K562 (cell line): ENCODE results near the gene KCNMB1. TPM values are rescaled to one million over a fixed set of nuclear protein-coding genes. Genes with fewer than 3 reads are reported as not detected.

ENCODE experiments used
- ARID2 ChIP-seq: fragments of 450-650 bp; IDR thresholded peaks from 2 replicates; pipeline ENCODE4 v1.6.1; 2017; ENCODE audit warnings: antibody characterized with exemption, mild to moderate bottlenecking
- ATF4 ChIP-seq: fragments of 450-650 bp; formaldehyde crosslinking; IDR thresholded peaks from 2 replicates; pipeline ENCODE4 v1.4.0; 2022; ENCODE audit warnings: mild to moderate bottlenecking, moderate library complexity
- CREB5 ChIP-seq: fragments of 250-450 bp; sonication (Bioruptor Pico); IDR thresholded peaks from 2 replicates; pipeline ENCODE4 v1.5.0; 2020; ENCODE audit warnings: mild to moderate bottlenecking
- DIDO1 ChIP-seq: fragments of 450-650 bp; IDR thresholded peaks from 2 replicates; pipeline ENCODE4 v1.6.1; 2016; ENCODE audit warnings: low read depth, missing biosample characterization, missing genetic modification characterization
- HINFP ChIP-seq: fragments of 450-650 bp; conservative IDR thresholded peaks from 2 replicates; pipeline ENCODE4 v1.6.1; 2016; ENCODE audit warnings: missing genetic modification characterization, low read depth, mild to moderate bottlenecking, control low read depth, missing compliant biosample characterization
- MAFF ChIP-seq: IDR thresholded peaks from 2 replicates; pipeline ENCODE4 v1.6.1; 2012; ENCODE audit warnings: low read length, improper control_type of control experiment
- MAFG ChIP-seq: fragments of 450-650 bp; conservative IDR thresholded peaks from 2 replicates; pipeline ENCODE4 v1.6.1; 2016; ENCODE audit warnings: missing genetic modification characterization, missing compliant biosample characterization
- MAFK ChIP-seq: IDR thresholded peaks from 2 replicates; pipeline ENCODE4 v1.6.1; 2011; ENCODE audit warnings: low read length, improper control_type of control experiment
- RAD21 ChIP-seq, 2 experiments: fragments of 250-450 bp in 1 of 2; fragments of 450-650 bp in 1 of 2; sonication (Bioruptor Pico) in 1 of 2; formaldehyde crosslinking in 1 of 2; IDR thresholded peaks in 1 of 2; conservative IDR thresholded peaks in 1 of 2; 2 replicates each; pipeline versions ENCODE4 v1.4.0 to v1.8.0; 2020 to 2022; ENCODE audit warnings: mild to moderate bottlenecking in 2 of 2, moderate library complexity in 1 of 2
- SMAD3 ChIP-seq: fragments of 450-650 bp; formaldehyde crosslinking; conservative IDR thresholded peaks from 2 replicates; pipeline ENCODE4 v1.4.0; 2020; ENCODE audit warnings: mild to moderate bottlenecking
- TBL1XR1 ChIP-seq, 2 experiments: IDR thresholded peaks; 2 replicates each; pipeline ENCODE4 v1.6.1; 2012; ENCODE audit warnings: improper control_type of control experiment in 2 of 2, low read length in 2 of 2, mild to moderate bottlenecking in 1 of 2
- ZBTB40 ChIP-seq, 2 experiments: fragments of 450-650 bp in 1 of 2; sonication (generic) in 1 of 2; formaldehyde crosslinking in 1 of 2; IDR thresholded peaks; 2 replicates each; pipeline versions ENCODE4 v1.7.1 to v1.9.0; 2016 to 2022; ENCODE audit warnings: inconsistent platforms in 1 of 2, mild to moderate bottlenecking in 1 of 2, missing genetic modification reagents in 1 of 2
- ZNF24 ChIP-seq: fragments of 450-650 bp; IDR thresholded peaks from 2 replicates; pipeline ENCODE4 v1.6.1; 2016
- ZNF766 ChIP-seq: fragments of 200-800 bp; sonication (Bioruptor generic); conservative IDR thresholded peaks from 2 replicates; pipeline ENCODE4 v1.6.1; 2016; ENCODE audit warnings: missing genetic modification characterization, missing compliant biosample characterization
- polyA plus RNA-seq, 8 experiments: library from polyadenylated mRNA; depleted of rRNA in 4 of 8; stranded (reverse) in 5 of 8; unstranded in 3 of 8; fragments of >200 nt; fragmentation: Nextera tagmentation in 2 of 8; fragmentation: Illumina TruSeq in 1 of 8; extraction: Ambion mirVana in 2 of 8; extraction: Trizol in 1 of 8; gene quantifications; 2 replicates each; pipeline versions ENCODE4 v1.2.1 to v1.2.3, GENCODE V29; 2011 to 2014; ENCODE audit warnings: inconsistent platforms in 1 of 8, missing spikeins in 1 of 8
- total RNA-seq, 7 experiments: library from RNA; depleted of rRNA in 6 of 7; stranded (reverse); fragments of >200 nt in 6 of 7; fragmentation: Illumina TruSeq in 2 of 7; extraction: Trizol in 2 of 7; gene quantifications; 2 replicates each; pipeline versions ENCODE4 v1.2.1 to v1.2.3, GENCODE V29; 2011 to 2021; ENCODE audit warnings: low replicate concordance in 1 of 7

The KCNMB1 gene
- total and polyA plus RNA-seq, 9 of the 15 experiments (the other 6 are each of a cell fraction or from before 2014, with no cell fraction given): not detected

GRCh38 chr5:170338933-170339779 lies 50.0 kb downstream of the KCNMB1 start (continued):
- TF ChIP-seq SMAD3 (CRISPR knock-in tag): no peak
- no peak for TF ChIP-seq CREB5 (CRISPR knock-in tag)
- TF ChIP-seq MAFG (tag): peak; percentile 82
- TF ChIP-seq DIDO1 (tag): no peak
- peak; percentile 91 for TF ChIP-seq MAFF
- TF ChIP-seq HINFP: no peak
- TF ChIP-seq MAFK: peak; percentile 92
- no peak for TF ChIP-seq ZNF24
- no peak for TF ChIP-seq ZBTB40 (IDR thresholded peaks at IDR 0.05)
- no peak for TF ChIP-seq ZBTB40 (CRISPR knock-in tag; IDR thresholded peaks at IDR 0.05)
- no peak for TF ChIP-seq ATF4 (CRISPR knock-in tag)
- peak; percentile 98 to 100 for TF ChIP-seq RAD21 (CRISPR knock-in tag; conservative IDR thresholded peaks at IDR 0.05 in 1 of 2, IDR thresholded peaks at IDR 0.05 in 1 of 2)
- no peak for TF ChIP-seq ZNF766 (CRISPR knock-in tag)
- 0 out of 2 replicates have a peak, but pooled peaks have one; percentile 58 for TF ChIP-seq ARID2
- no peak for TF ChIP-seq TBL1XR1 (IDR thresholded peaks at IDR 0.05; ENCODE audit: low read length in 2 of 2)
